ENCODE data around the gene BRS3. TPM values are rescaled to one million over a fixed set of nuclear protein-coding genes. Genes with fewer than 3 reads are reported as not detected.

Gene BRS3
- total RNA-seq, 1 donor from 2014 or later: not detected

DNA sequence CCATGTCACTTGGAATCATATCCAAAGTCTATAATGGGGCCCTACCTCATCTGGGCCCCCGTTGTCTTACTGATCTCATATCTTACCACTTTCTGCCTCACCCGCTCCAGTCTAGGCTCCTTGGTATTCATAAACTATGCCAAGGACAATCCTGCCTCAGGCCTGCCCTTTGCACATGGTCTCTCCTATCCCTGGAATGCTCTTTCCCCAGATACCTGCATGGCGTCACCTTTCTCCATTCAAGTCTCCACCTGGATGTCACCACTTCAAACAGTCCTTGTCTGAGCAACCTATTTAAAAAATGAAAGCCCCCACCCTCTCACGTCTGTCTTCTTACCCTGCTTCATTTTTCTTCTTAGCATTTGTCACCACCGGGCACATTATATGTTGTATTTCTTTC is 52.5 kb downstream of the BRS3 start:
- H3K27me3 Mint-ChIP-seq (ENCODE audit: unreplicated experiment): no peaks in the 10 kb centered on the region
- no peak for DNase-seq
- H3K27ac Mint-ChIP-seq (ENCODE audit: unreplicated experiment): no peak overlapping the region
- TF ChIP-seq, protein P1, sequence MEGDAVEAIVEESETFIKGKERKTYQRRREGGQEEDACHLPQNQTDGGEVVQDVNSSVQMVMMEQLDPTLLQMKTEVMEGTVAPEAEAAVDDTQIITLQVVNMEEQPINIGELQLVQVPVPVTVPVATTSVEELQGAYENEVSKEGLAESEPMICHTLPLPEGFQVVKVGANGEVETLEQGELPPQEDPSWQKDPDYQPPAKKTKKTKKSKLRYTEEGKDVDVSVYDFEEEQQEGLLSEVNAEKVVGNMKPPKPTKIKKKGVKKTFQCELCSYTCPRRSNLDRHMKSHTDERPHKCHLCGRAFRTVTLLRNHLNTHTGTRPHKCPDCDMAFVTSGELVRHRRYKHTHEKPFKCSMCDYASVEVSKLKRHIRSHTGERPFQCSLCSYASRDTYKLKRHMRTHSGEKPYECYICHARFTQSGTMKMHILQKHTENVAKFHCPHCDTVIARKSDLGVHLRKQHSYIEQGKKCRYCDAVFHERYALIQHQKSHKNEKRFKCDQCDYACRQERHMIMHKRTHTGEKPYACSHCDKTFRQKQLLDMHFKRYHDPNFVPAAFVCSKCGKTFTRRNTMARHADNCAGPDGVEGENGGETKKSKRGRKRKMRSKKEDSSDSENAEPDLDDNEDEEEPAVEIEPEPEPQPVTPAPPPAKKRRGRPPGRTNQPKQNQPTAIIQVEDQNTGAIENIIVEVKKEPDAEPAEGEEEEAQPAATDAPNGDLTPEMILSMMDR (IDR thresholded peaks at IDR 0.05; ENCODE audit: partially characterized antibody, unreplicated experiment): no peak
- H3K4me3 Mint-ChIP-seq (ENCODE audit: unreplicated experiment): no peak overlapping the region
- H3K4me1 Mint-ChIP-seq (ENCODE audit: low read depth, unreplicated experiment): no peaks in the 10 kb centered on the region
- no peaks in the 10 kb centered on the region for H3K36me3 Mint-ChIP-seq (ENCODE audit: unreplicated experiment)
- H3K9me3 Mint-ChIP-seq (ENCODE audit: unreplicated experiment): no peaks in the 10 kb centered on the region

DNA sequence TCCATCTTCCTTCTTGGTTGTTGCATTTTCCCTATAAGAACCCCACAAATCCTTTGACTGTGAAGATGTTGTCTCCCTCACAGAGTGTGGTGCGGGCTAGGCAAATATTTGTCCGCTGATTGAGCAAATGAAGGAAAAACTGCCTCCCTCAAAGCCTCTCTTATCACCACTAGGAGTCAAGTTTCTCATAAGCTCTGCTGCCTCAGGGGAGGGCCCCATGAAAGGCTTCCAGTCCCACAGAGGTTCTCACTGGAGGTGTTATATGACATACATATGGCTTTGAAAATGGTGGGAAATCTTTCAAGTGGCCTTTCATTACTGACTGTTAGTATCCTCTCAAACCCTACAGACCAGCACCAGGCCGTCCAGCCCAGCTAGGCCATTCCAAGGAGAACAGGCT is 53.5 kb downstream of the BRS3 start:
- Mint-ChIP-seq H3K27me3 (ENCODE audit: unreplicated experiment) (no peaks in the 10 kb centered on the region), H3K4me3 (ENCODE audit: unreplicated experiment) (no peak overlapping the region), H3K4me1 (ENCODE audit: low read depth, unreplicated experiment) (no peaks in the 10 kb centered on the region), H3K36me3 (ENCODE audit: unreplicated experiment) (no peaks in the 10 kb centered on the region), H3K27ac (ENCODE audit: unreplicated experiment) (no peak overlapping the region), H3K9me3 (ENCODE audit: unreplicated experiment) (no peaks in the 10 kb centered on the region)
- no peak for DNase-seq
- TF ChIP-seq, protein P1 (IDR thresholded peaks at IDR 0.05; ENCODE audit: partially characterized antibody, unreplicated experiment): no peak

DNA sequence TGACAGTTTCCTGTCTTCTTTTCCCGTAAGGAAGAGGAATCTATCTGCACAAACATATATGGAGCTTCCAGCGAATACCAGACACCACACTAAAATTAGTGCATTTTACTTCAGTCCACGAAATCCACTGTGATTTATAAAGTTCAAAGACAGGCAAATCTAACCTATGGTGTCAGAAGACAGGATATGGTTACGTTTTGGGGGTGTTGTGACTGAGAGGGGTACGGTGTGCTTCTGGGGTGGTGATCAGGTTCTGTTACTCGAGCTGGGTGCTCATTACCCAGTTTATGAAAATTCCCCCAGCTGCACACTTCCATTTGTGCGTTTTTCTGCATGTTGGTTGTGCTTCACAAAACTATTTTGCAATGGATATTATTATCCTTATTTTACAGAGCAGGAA is 54.5 kb downstream of the BRS3 start:
- no peak for DNase-seq
- Mint-ChIP-seq H3K27ac (ENCODE audit: unreplicated experiment) (no peak overlapping the region), H3K4me3 (ENCODE audit: unreplicated experiment) (no peak overlapping the region), H3K4me1 (ENCODE audit: low read depth, unreplicated experiment) (no peaks in the 10 kb centered on the region), H3K36me3 (ENCODE audit: unreplicated experiment) (no peaks in the 10 kb centered on the region), H3K27me3 (ENCODE audit: unreplicated experiment) (no peaks in the 10 kb centered on the region), H3K9me3 (ENCODE audit: unreplicated experiment) (no peaks in the 10 kb centered on the region)
- TF ChIP-seq, protein P1 (IDR thresholded peaks at IDR 0.05; ENCODE audit: partially characterized antibody, unreplicated experiment): no peak

Other genes with a start within 250 kb of the BRS3 start
- gene MAP7D3, start 236.5 kb upstream of the BRS3 start, total RNA-seq (ENCODE audit: unreplicated experiment): 4.6 TPM
- gene ADGRG4, start 187.0 kb upstream of the BRS3 start, total RNA-seq (ENCODE audit: unreplicated experiment): not detected
- 52.1 TPM for gene HTATSF1, start 9.6 kb downstream of the BRS3 start, total RNA-seq (ENCODE audit: unreplicated experiment)
- gene VGLL1, start 44.3 kb downstream of the BRS3 start, total RNA-seq (ENCODE audit: unreplicated experiment): not detected
- gene CD40LG, start 160.2 kb downstream of the BRS3 start, total RNA-seq (ENCODE audit: unreplicated experiment): not detected

All from glutamatergic neuron (in vitro differentiated cells).